GM11168 (cell line): Measurements from ENCODE around the gene SP2.

Experiments
- in situ Hi-C: fragments of 300-500 bp; cut with MboI; formaldehyde crosslinking; loops from one replicate; pipeline ENCODE4 v1.12.0; 2022; ENCODE audit warnings: low sequenced_read_pairs; ENCODE audit not compliant: unreplicated experiment

Gene SP2

DNA sequence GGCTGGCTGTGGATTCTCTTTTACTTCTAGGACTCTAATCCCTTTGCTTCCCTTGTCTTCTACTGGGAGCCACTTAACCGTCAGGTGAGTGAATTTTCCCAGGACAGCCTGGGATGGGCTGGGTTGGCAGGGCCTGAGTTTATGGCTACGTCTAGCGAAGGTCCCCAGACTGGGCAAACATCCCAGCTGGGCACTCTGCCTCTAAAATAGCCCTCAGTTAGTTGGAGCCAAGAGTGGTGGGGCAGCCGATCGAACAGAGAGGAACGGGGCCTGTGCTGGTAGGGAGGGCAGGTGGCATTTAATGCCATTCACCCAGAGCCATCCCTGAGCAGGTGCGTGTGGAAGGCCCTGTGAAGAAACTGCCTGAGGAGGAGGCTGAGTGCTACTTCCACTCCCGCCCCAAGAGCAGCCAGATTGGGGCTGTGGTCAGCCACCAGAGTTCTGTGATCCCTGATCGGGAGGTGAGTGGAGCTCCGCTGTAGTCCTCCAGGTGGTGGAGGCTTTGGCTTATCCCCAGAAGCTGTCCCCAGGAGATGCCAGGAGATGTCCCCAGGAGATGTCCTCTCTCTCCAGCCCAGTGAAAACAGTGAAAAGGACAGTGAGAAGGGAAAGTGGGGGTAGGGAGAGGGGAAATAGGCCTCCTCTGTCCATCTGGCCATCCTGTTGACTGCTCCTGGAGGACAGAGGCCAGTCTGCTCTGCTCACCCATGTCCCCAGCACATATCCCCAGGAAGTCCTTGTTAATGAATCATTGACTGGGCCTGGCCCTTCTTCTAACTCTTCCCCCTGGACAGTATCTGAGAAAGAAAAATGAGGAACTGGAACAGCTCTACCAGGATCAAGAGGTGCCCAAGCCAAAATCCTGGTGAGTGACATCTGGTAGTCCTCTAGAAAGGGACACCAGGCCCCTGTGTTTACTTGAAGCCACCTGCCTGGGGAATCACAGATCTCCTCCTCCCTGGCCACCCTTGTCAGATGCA lies 49.8 kb downstream of the SP2 start:
- in situ Hi-C loops, result no loop called here

GRCh38 chr17:47946516-47946915 lies 50.5 kb downstream of the SP2 start:
- in situ Hi-C loops, result no loop called here

- in situ Hi-C loops, result no loop called here
Observed at GRCh38 chr17:47946929-47947397, 50.9 kb downstream of the SP2 start.

- in situ Hi-C loops, result no loop called here
Observed at GRCh38 chr17:47948706-47949196, 52.7 kb downstream of the SP2 start.

- in situ Hi-C loops, result no loop called here
Observed at GRCh38 chr17:47949197-47949759, 53.2 kb downstream of the SP2 start.

DNA sequence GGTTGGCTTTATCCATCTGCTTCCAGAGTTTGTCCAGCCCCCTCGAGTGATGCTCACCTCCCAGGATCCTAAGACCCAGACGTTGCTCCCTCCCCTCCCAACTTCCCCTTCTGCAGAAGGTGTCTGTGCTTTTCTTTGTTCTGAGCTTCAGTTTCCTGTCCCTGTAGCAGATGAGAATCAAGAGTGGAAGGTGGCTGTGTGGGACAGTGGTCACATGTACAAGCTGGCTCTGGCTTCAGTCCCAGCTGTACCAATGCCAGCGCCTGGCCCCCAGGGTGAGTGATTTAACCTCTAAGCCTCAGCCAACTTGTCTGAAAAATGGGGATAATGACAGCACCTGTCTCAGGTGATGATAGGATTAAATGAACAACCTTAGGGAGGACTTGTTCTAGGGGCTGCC lies 53.9 kb downstream of the SP2 start:
- in situ Hi-C loops, result no loop called here

GRCh38 chr17:47950448-47950847 lies 54.4 kb downstream of the SP2 start:
- in situ Hi-C loops, result no loop called here

- in situ Hi-C loops, result no loop called here
Observed at GRCh38 chr17:47952171-47953021, 56.4 kb downstream of the SP2 start.

GRCh38 chr17:47953909-47954308 lies 57.9 kb downstream of the SP2 start:
- in situ Hi-C loops, result no loop called here

- in situ Hi-C loops, result no loop called here
Observed at GRCh38 chr17:47955497-47956461, 59.7 kb downstream of the SP2 start.

GRCh38 chr17:47956791-47957590 lies 61.0 kb downstream of the SP2 start:
- in situ Hi-C loops, result no loop called here

- in situ Hi-C loops, result no loop called here
Observed at GRCh38 chr17:47957591-47958490, 61.8 kb downstream of the SP2 start, which contains the start of gene PRR15L. Gene PRR15L (minus strand): TSS chr17:47957883. CDS start chr17:47953234, 4,649 bp downstream.

- in situ Hi-C loops, result no loop called here
Observed at GRCh38 chr17:47959825-47960655, 64.0 kb downstream of the SP2 start.

DNA sequence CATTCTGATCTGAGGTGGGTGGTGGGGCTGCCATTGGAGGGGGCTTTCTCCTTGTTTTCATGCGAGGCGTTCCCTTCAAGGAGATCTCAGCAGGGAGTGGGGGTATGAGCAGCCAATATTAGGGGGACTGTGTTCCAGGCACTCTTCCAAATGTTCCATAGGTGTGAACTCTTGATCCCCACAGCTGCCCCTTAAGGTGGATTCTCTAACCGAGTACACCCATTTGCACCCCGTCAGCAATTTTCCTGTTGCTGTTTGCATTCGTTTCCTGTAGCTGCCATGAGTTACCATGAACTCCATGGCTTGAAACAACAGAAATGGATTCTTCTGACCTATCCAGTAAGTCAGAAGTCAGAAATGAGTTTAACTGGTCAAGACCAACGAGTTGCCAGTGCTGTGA lies 65.4 kb downstream of the SP2 start:
- in situ Hi-C loops, result no loop called here

DNA sequence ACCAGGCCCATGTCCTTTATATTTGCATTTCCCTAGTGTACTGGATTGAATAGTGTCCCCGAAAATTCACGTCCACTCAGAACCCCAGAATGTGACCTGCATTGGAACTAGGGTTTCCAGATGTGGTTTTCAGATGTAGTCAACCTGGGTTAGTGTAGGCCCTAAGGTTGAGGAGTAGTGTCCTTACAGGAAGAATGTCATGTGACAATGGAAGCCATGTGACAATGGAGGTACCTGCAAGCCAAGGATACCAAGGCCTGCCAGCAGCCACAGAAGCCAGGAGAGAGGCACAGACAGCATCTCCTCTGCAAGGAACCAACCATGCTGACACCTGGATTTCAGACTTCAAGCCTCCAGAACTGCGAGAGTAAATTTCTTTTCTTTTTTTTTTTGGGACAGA lies 66.9 kb downstream of the SP2 start:
- in situ Hi-C loops, result no loop called here

DNA sequence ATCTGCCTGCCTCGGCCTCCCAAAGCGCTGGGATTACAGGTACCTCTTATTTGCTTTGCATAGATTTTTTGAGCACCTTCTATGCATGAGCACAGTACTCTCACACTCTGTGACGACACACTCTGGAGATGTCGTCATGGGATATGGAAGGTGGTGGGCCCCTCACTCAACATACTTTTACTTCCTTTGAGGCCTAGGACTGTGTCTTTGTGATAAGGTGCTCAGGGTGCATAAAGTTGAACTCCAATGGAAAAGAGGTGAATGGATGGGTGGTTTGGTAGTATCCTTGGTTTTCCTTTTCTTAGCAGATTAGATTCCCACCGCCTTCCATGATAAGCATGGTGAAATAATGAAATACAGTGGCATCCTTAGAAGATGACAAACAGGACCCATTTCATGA lies 68.8 kb downstream of the SP2 start:
- in situ Hi-C loops, result no loop called here

- in situ Hi-C loops, result no loop called here
Observed at GRCh38 chr17:47966079-47966519, 70.1 kb downstream of the SP2 start.
